Measurements from ENCODE around the gene PAQR8. TPM values are rescaled to one million over a fixed set of nuclear protein-coding genes. Genes with fewer than 3 reads are reported as not detected.

The PAQR8 gene
- total RNA-seq, 3 donors from 2014 or later: 1.4 to 3.4 (median 2.6) TPM

GRCh38 chr6:52361414-52361944 lies 472 bp upstream of the PAQR8 start:
- ATAC-seq: peak; percentile 4 to 15
- Mint-ChIP-seq H3K36me3 (ENCODE audit: insufficient read depth) (peaks cover 2% of the 10 kb centered on the region), H3K4me3 (peak overlapping the region; percentile 84), H3K27me3 (ENCODE audit: low read depth) (no peaks in the 10 kb centered on the region), H3K4me1 (ENCODE audit: low read depth) (peaks cover 35% of the 10 kb centered on the region), H3K9me3 (no peaks in the 10 kb centered on the region)
- DNase-seq: peak; percentile 5

GRCh38 chr6:52362443-52363227 lies 684 bp downstream of the PAQR8 start:
- Mint-ChIP-seq H3K36me3 (ENCODE audit: insufficient read depth) (peaks cover 11% of the 10 kb centered on the region), H3K9me3 (no peaks in the 10 kb centered on the region), H3K27me3 (ENCODE audit: low read depth) (no peaks in the 10 kb centered on the region), H3K4me3 (peak overlapping the region; percentile 98), H3K4me1 (ENCODE audit: low read depth) (peaks cover 44% of the 10 kb centered on the region)
- DNase-seq: peak; percentile 34
- peak; percentile 59 to 64 for ATAC-seq

GRCh38 chr6:52363228-52363867 lies 1.4 kb downstream of the PAQR8 start:
- no peaks in the 10 kb centered on the region for H3K9me3 Mint-ChIP-seq
- H3K27me3 Mint-ChIP-seq (ENCODE audit: low read depth): no peaks in the 10 kb centered on the region
- H3K4me3 Mint-ChIP-seq: peak overlapping the region; percentile 98
- H3K36me3 Mint-ChIP-seq (ENCODE audit: insufficient read depth): peaks cover 18% of the 10 kb centered on the region
- H3K4me1 Mint-ChIP-seq (ENCODE audit: low read depth): peaks cover 51% of the 10 kb centered on the region
- ATAC-seq (no peak), DNase-seq (no peak)

- no peak for ATAC-seq
- Mint-ChIP-seq H3K27me3 (ENCODE audit: low read depth) (no peaks in the 10 kb centered on the region), H3K36me3 (ENCODE audit: insufficient read depth) (peaks cover 24% of the 10 kb centered on the region), H3K4me1 (ENCODE audit: low read depth) (peaks cover 62% of the 10 kb centered on the region), H3K9me3 (no peaks in the 10 kb centered on the region), H3K4me3 (peak overlapping the region; percentile 47)
- no peak for DNase-seq
Measured at GRCh38 chr6:52364480-52365166, 2.7 kb downstream of the PAQR8 start.

GRCh38 chr6:52365317-52365716 lies 3.4 kb downstream of the PAQR8 start:
- DNase-seq (no peak), ATAC-seq (no peak)
- H3K27me3 Mint-ChIP-seq (ENCODE audit: low read depth): no peaks in the 10 kb centered on the region
- no peaks in the 10 kb centered on the region for H3K9me3 Mint-ChIP-seq
- H3K4me3 Mint-ChIP-seq: no peak overlapping the region
- H3K36me3 Mint-ChIP-seq (ENCODE audit: insufficient read depth): peaks cover 26% of the 10 kb centered on the region
- peaks cover 68% of the 10 kb centered on the region for H3K4me1 Mint-ChIP-seq (ENCODE audit: low read depth)

GRCh38 chr6:52365866-52366540 lies 4.1 kb downstream of the PAQR8 start:
- Mint-ChIP-seq H3K9me3 (no peaks in the 10 kb centered on the region), H3K4me3 (no peak overlapping the region), H3K4me1 (ENCODE audit: low read depth) (peaks cover 74% of the 10 kb centered on the region), H3K36me3 (ENCODE audit: insufficient read depth) (peaks cover 29% of the 10 kb centered on the region), H3K27me3 (ENCODE audit: low read depth) (no peaks in the 10 kb centered on the region)
- ATAC-seq: no peak
- no peak for DNase-seq

- Mint-ChIP-seq H3K4me1 (ENCODE audit: low read depth) (peaks cover 68% of the 10 kb centered on the region), H3K36me3 (ENCODE audit: insufficient read depth) (peaks cover 32% of the 10 kb centered on the region), H3K9me3 (no peaks in the 10 kb centered on the region), H3K4me3 (no peak overlapping the region), H3K27me3 (ENCODE audit: low read depth) (no peaks in the 10 kb centered on the region)
- DNase-seq (no peak), ATAC-seq (no peak)
Measured at GRCh38 chr6:52368002-52368401, 6.1 kb downstream of the PAQR8 start.

- Mint-ChIP-seq H3K36me3 (ENCODE audit: insufficient read depth) (peaks cover 42% of the 10 kb centered on the region), H3K27me3 (ENCODE audit: low read depth) (no peaks in the 10 kb centered on the region), H3K9me3 (peaks cover 5% of the 10 kb centered on the region), H3K4me1 (ENCODE audit: low read depth) (peaks cover 62% of the 10 kb centered on the region), H3K4me3 (no peak overlapping the region)
- no peak for ATAC-seq
- no peak for DNase-seq
Measured at GRCh38 chr6:52369234-52369633, 7.3 kb downstream of the PAQR8 start.

GRCh38 chr6:52371656-52372191 lies 9.8 kb downstream of the PAQR8 start:
- ATAC-seq: no peak
- Mint-ChIP-seq H3K4me1 (ENCODE audit: low read depth) (peaks cover 70% of the 10 kb centered on the region), H3K36me3 (ENCODE audit: insufficient read depth) (peaks cover 44% of the 10 kb centered on the region), H3K27me3 (ENCODE audit: low read depth) (no peaks in the 10 kb centered on the region), H3K4me3 (no peak overlapping the region), H3K9me3 (peaks cover 9% of the 10 kb centered on the region)
- DNase-seq: no peak

- Mint-ChIP-seq H3K27me3 (ENCODE audit: low read depth) (no peaks in the 10 kb centered on the region), H3K4me1 (ENCODE audit: low read depth) (peaks cover 70% of the 10 kb centered on the region), H3K9me3 (peaks cover 9% of the 10 kb centered on the region), H3K36me3 (ENCODE audit: insufficient read depth) (peaks cover 30% of the 10 kb centered on the region), H3K4me3 (no peak overlapping the region)
- DNase-seq (no peak), ATAC-seq (no peak)
Measured at GRCh38 chr6:52373151-52373690, 11.3 kb downstream of the PAQR8 start.

GRCh38 chr6:52374247-52374646 lies 12.3 kb downstream of the PAQR8 start:
- H3K27me3 Mint-ChIP-seq (ENCODE audit: low read depth): no peaks in the 10 kb centered on the region
- DNase-seq (no peak), ATAC-seq (no peak)
- peaks cover 9% of the 10 kb centered on the region for H3K9me3 Mint-ChIP-seq
- peaks cover 27% of the 10 kb centered on the region for H3K36me3 Mint-ChIP-seq (ENCODE audit: insufficient read depth)
- H3K4me1 Mint-ChIP-seq (ENCODE audit: low read depth): peaks cover 65% of the 10 kb centered on the region
- no peak overlapping the region for H3K4me3 Mint-ChIP-seq

- Mint-ChIP-seq H3K36me3 (ENCODE audit: insufficient read depth) (peaks cover 19% of the 10 kb centered on the region), H3K4me1 (ENCODE audit: low read depth) (peaks cover 62% of the 10 kb centered on the region), H3K9me3 (peaks cover 9% of the 10 kb centered on the region), H3K27me3 (ENCODE audit: low read depth) (no peaks in the 10 kb centered on the region), H3K4me3 (no peak overlapping the region)
- ATAC-seq (peak; percentile 38 to 62), DNase-seq (peak; percentile 13)
Measured at GRCh38 chr6:52375780-52376556, 14.0 kb downstream of the PAQR8 start.

- no peak overlapping the region for H3K4me3 Mint-ChIP-seq
- H3K36me3 Mint-ChIP-seq (ENCODE audit: insufficient read depth): peaks cover 19% of the 10 kb centered on the region
- DNase-seq (no peak), ATAC-seq (no peak)
- peaks cover 68% of the 10 kb centered on the region for H3K4me1 Mint-ChIP-seq (ENCODE audit: low read depth)
- H3K9me3 Mint-ChIP-seq: peaks cover 9% of the 10 kb centered on the region
- no peaks in the 10 kb centered on the region for H3K27me3 Mint-ChIP-seq (ENCODE audit: low read depth)
Measured at GRCh38 chr6:52376763-52377162, 14.8 kb downstream of the PAQR8 start.

All from activated T-cell treated with anti-CD3 and anti-CD28 coated beads, Interleukin-2, amount 50 U/mL, for 4 hours (primary cell).